CD14-positive monocyte (primary cell): ENCODE results near the gene ATP11A. TPM values are rescaled to one million over a fixed set of nuclear protein-coding genes. Genes with fewer than 3 reads are reported as not detected.

Experiments
- DNase-seq, 3 donors: peaks; one replicate each; pipeline ENCODE4 v3.0.0-alpha.2; 2011 to 2022
- H2AFZ ChIP-seq: 2 replicates; pipeline ENCODE4 v1.6.0; 2012; ENCODE audit warnings: mild to moderate bottlenecking, low read depth, low read length, inconsistent platforms; ENCODE audit not compliant: insufficient read depth, poor library complexity, severe bottlenecking
- H3K27ac ChIP-seq, 2 donors: 1 replicate in 1 of 2; 2 replicates in 1 of 2; pipeline ENCODE4 v1.5.1; 2012 to 2013; ENCODE audit warnings: low read length in 2 of 2, control low read depth in 1 of 2, inconsistent platforms in 1 of 2, low read depth in 1 of 2, mild to moderate bottlenecking in 1 of 2
- H3K27me3 ChIP-seq, 2 donors: one replicate each; pipeline versions ENCODE4 v1.6.0 to v1.6.1; 2011 to 2013; ENCODE audit warnings: low read length in 2 of 2; ENCODE audit not compliant: control insufficient read depth in 2 of 2, insufficient read depth in 2 of 2
- H3K36me3 ChIP-seq, 2 donors: replicated peaks in 1 of 2; 1 replicate in 1 of 2; 2 replicates in 1 of 2; pipeline versions ENCODE4 v1.5.1 to v1.6.1; 2012 to 2013; ENCODE audit warnings: low read length in 2 of 2, control low read depth in 1 of 2, inconsistent platforms in 1 of 2, mild to moderate bottlenecking in 1 of 2; ENCODE audit not compliant: insufficient read depth in 2 of 2, control insufficient read depth in 1 of 2
- H3K4me1 ChIP-seq, 2 donors: 1 replicate in 1 of 2; 2 replicates in 1 of 2; pipeline versions ENCODE4 v1.5.1 to v1.6.1; 2012 to 2013; ENCODE audit warnings: low read length in 2 of 2, control low read depth in 1 of 2, inconsistent platforms in 1 of 2, mild to moderate bottlenecking in 1 of 2, moderate library complexity in 1 of 2; ENCODE audit not compliant: insufficient read depth in 2 of 2, control insufficient read depth in 1 of 2
- H3K4me2 ChIP-seq: replicated peaks from 2 replicates; pipeline ENCODE3; 2012; ENCODE audit warnings: low read length, moderate library complexity, mild to moderate bottlenecking; ENCODE audit not compliant: poor library complexity, severe bottlenecking; ENCODE audit errors: extremely low read depth
- H3K4me3 ChIP-seq, 3 experiments: fragments of 200-600 bp in 1 of 3; sonication (generic) in 1 of 3; replicated peaks in 1 of 3; 1 replicate in 2 of 3; 2 replicates in 1 of 3; pipeline ENCODE4 v1.5.1; 2011 to 2013; ENCODE audit warnings: low read length in 3 of 3, mild to moderate bottlenecking in 3 of 3, control low read depth in 2 of 3, low read depth in 2 of 3, inconsistent platforms in 1 of 3, moderate library complexity in 1 of 3
- H3K79me2 ChIP-seq: 2 replicates; pipeline ENCODE4 v1.6.0; 2012; ENCODE audit warnings: mild to moderate bottlenecking, control low read depth, inconsistent platforms, low read length, moderate library complexity; ENCODE audit not compliant: insufficient read depth
- H3K9ac ChIP-seq: 2 replicates; pipeline ENCODE4 v1.6.0; 2017; ENCODE audit warnings: low read length, mild to moderate bottlenecking; ENCODE audit not compliant: insufficient read depth, poor library complexity, severe bottlenecking
- H3K9me3 ChIP-seq, 2 donors: replicated peaks in 1 of 2; 1 replicate in 1 of 2; 2 replicates in 1 of 2; pipeline versions ENCODE4 v1.5.1 to v1.6.1; 2012 to 2013; ENCODE audit warnings: low read length in 2 of 2, control low read depth in 1 of 2; ENCODE audit not compliant: control insufficient read depth in 1 of 2, insufficient read depth in 1 of 2
- H4K20me1 ChIP-seq: 2 replicates; pipeline ENCODE4 v1.6.0; 2012; ENCODE audit warnings: mild to moderate bottlenecking, low read length, control low read depth, moderate library complexity; ENCODE audit not compliant: insufficient read depth
- H3K27ac Mint-ChIP-seq, 7 donors: one replicate each; pipeline ENCODE4 v1.8.0; 2020; ENCODE audit warnings: mild to moderate bottlenecking in 7 of 7, mixed read lengths in 7 of 7, moderate library complexity in 6 of 7, inconsistent platforms in 2 of 7
- H3K27me3 Mint-ChIP-seq, 3 donors: one replicate each; pipeline ENCODE4 v1.8.0; 2021 to 2022; ENCODE audit warnings: low read depth in 3 of 3, mild to moderate bottlenecking in 3 of 3, mixed read lengths in 3 of 3, moderate library complexity in 3 of 3, inconsistent platforms in 1 of 3
- H3K36me3 Mint-ChIP-seq, 2 donors: one replicate each; pipeline ENCODE4 v1.8.0; 2020; ENCODE audit warnings: mixed read lengths in 2 of 2, inconsistent platforms in 1 of 2, mild to moderate bottlenecking in 1 of 2
- H3K4me1 Mint-ChIP-seq: one replicate; pipeline ENCODE4 v1.8.0; 2020; ENCODE audit warnings: mild to moderate bottlenecking, mixed read lengths
- H3K4me3 Mint-ChIP-seq, 2 donors: one replicate each; pipeline ENCODE4 v1.8.0; 2020; ENCODE audit warnings: mild to moderate bottlenecking in 2 of 2, mixed read lengths in 2 of 2, moderate library complexity in 1 of 2
- H3K9me3 Mint-ChIP-seq, 7 donors: one replicate each; pipeline ENCODE4 v1.8.0; 2020 to 2022; ENCODE audit warnings: mixed read lengths in 7 of 7, mild to moderate bottlenecking in 6 of 7, moderate library complexity in 6 of 7, inconsistent platforms in 2 of 7
- CTCF ChIP-seq: fragments of 200-600 bp; IDR thresholded peaks from one replicate; pipeline ENCODE4 v1.8.0; 2022; ENCODE audit warnings: antibody characterized with exemption, mild to moderate bottlenecking
- WGBS: methylation state at CpG from one replicate; pipeline ENCODE4 v1.1.5; 2013; ENCODE audit warnings: missing lambda C conversion rate; ENCODE audit not compliant: insufficient coverage; 5-methylcytosine and 5-hydroxymethylcytosine counted together
- intact Hi-C, 2 donors: fragments of 100-400 bp; cut with micrococcal nuclease; formaldehyde crosslinking; loops; one replicate each; pipeline versions ENCODE4 v1.15.0 to v1.15.1; 2023
- polyA plus RNA-seq, 3 donors: library from polyadenylated mRNA; depleted of rRNA in 1 of 3; unstranded in 2 of 3; stranded (reverse) in 1 of 3; fragments of 300-500 nt in 2 of 3; fragments of >200 nt in 1 of 3; fragmentation: Illumina TruSeq in 2 of 3; gene quantifications; 1 replicate in 2 of 3; 2 replicates in 1 of 3; pipeline ENCODE4 v1.2.3, GENCODE V29; 2012 to 2021

ATP11A gene
- polyA plus RNA-seq, 3 donors = 7.2 to 45.4 (median 7.6) TPM

GRCh38 chr13:112700291-112701060 lies 10.6 kb downstream of the ATP11A start:
- H3K27me3 ChIP-seq = no peaks in the 10 kb centered on the region
- H3K27ac ChIP-seq = no peak overlapping the region
- peaks cover 42% of the 10 kb centered on the region for H3K4me1 Mint-ChIP-seq
- no peak overlapping the region for H3K4me2 ChIP-seq
- intact Hi-C loops = no loop called here
- WGBS = 97% methylated on average over 27 of the region's 32 CpGs
- peaks cover 0 to 1% (median 0%) of the 10 kb centered on the region in 7 donors for H3K9me3 Mint-ChIP-seq
- no peaks in the 10 kb centered on the region for H3K9me3 ChIP-seq
- H3K27ac Mint-ChIP-seq = peak overlapping the region in 2 of 7 donors; percentile 33 to 57
- H3K4me3 ChIP-seq = no peak overlapping the region
- H4K20me1 ChIP-seq = peaks cover 100% of the 10 kb centered on the region
- peaks cover 24 to 41% of the 10 kb centered on the region in 2 donors for H3K36me3 ChIP-seq
- H2AFZ ChIP-seq = no peak overlapping the region
- H3K27me3 Mint-ChIP-seq = peaks cover 0 to 2% (median 0%) of the 10 kb centered on the region in 3 donors
- H3K36me3 Mint-ChIP-seq = peaks cover 32 to 71% of the 10 kb centered on the region in 2 donors
- TF ChIP-seq CTCF = no peak
- no peak overlapping the region for H3K4me3 Mint-ChIP-seq
- DNase-seq = no peak
- no peak overlapping the region for H3K9ac ChIP-seq
- peaks cover 16 to 27% of the 10 kb centered on the region in 2 donors for H3K4me1 ChIP-seq
- peaks cover 100% of the 10 kb centered on the region for H3K79me2 ChIP-seq

- peak overlapping the region; percentile 2 for H3K9ac ChIP-seq
- H3K27ac ChIP-seq = peak overlapping the region in 1 of 2 donors; percentile 42
- H3K4me3 ChIP-seq = no peak overlapping the region
- peaks cover 16 to 27% of the 10 kb centered on the region in 2 donors for H3K4me1 ChIP-seq
- intact Hi-C loops = no loop called here
- no peak overlapping the region for H2AFZ ChIP-seq
- H3K9me3 Mint-ChIP-seq = peaks cover 0 to 1% (median 0%) of the 10 kb centered on the region in 7 donors
- no peak overlapping the region for H3K4me3 Mint-ChIP-seq
- peaks cover 42% of the 10 kb centered on the region for H3K4me1 Mint-ChIP-seq
- whole genome bisulfite sequencing = 95% methylated on average over 24 of the region's 32 CpGs
- H3K27ac Mint-ChIP-seq = peak overlapping the region in 2 of 7 donors; percentile 10 to 40
- peaks cover 100% of the 10 kb centered on the region for H4K20me1 ChIP-seq
- H3K4me2 ChIP-seq = no peak overlapping the region
- peaks cover 100% of the 10 kb centered on the region for H3K79me2 ChIP-seq
- H3K36me3 Mint-ChIP-seq = peaks cover 24 to 65% of the 10 kb centered on the region in 2 donors
- no peaks in the 10 kb centered on the region for H3K27me3 ChIP-seq
- H3K9me3 ChIP-seq = no peaks in the 10 kb centered on the region
- no peak for DNase-seq
- H3K27me3 Mint-ChIP-seq = peaks cover 0 to 2% (median 2%) of the 10 kb centered on the region in 3 donors
- H3K36me3 ChIP-seq = peaks cover 15 to 23% of the 10 kb centered on the region in 2 donors
- TF ChIP-seq CTCF = no peak
Observed at GRCh38 chr13:112702341-112702985, 12.6 kb downstream of the ATP11A start.
